Mesothelial cell of epicardium (in vitro differentiated cells): ENCODE data around the gene SGMS1. TPM values are rescaled to one million over a fixed set of nuclear protein-coding genes. Genes with fewer than 3 reads are reported as not detected.

Experiments
- DNase-seq, 2 experiments: peaks; one replicate each; pipeline ENCODE4 v3.0.0; 2021; ENCODE audit warnings: low spot score in 2 of 2; ENCODE audit not compliant: unreplicated experiment in 2 of 2
- H3K27ac Mint-ChIP-seq: 2 replicates; pipeline ENCODE4 v1.8.0; 2021; ENCODE audit warnings: mixed read lengths
- H3K27me3 Mint-ChIP-seq: 2 replicates; pipeline ENCODE4 v1.8.0; 2021; ENCODE audit warnings: low read depth, mixed read lengths
- H3K36me3 Mint-ChIP-seq: 2 replicates; pipeline ENCODE4 v1.8.0; 2021; ENCODE audit warnings: mixed read lengths
- H3K4me1 Mint-ChIP-seq: 2 replicates; pipeline ENCODE4 v1.8.0; 2021; ENCODE audit warnings: mixed read lengths
- H3K4me3 Mint-ChIP-seq: 2 replicates; pipeline ENCODE4 v1.8.0; 2021; ENCODE audit warnings: mild to moderate bottlenecking, moderate library complexity, mixed read lengths
- H3K9me3 Mint-ChIP-seq: 2 replicates; pipeline ENCODE4 v1.8.0; 2021; ENCODE audit warnings: mixed read lengths
- total RNA-seq: library from RNA; stranded (reverse); gene quantifications from 3 replicates; pipeline ENCODE4 v1.2.1, GENCODE V29; 2021
- TF ChIP-seq, protein P1 (sequence below): fragments of 200-600 bp; sonication (generic); IDR thresholded peaks from one replicate; pipeline ENCODE4 v1.5.0; 2021; ENCODE audit warnings: antibody characterized with exemption; ENCODE audit not compliant: unreplicated experiment

The SGMS1 gene
- total RNA-seq, 1 donor from 2014 or later: 14.9 TPM

DNA sequence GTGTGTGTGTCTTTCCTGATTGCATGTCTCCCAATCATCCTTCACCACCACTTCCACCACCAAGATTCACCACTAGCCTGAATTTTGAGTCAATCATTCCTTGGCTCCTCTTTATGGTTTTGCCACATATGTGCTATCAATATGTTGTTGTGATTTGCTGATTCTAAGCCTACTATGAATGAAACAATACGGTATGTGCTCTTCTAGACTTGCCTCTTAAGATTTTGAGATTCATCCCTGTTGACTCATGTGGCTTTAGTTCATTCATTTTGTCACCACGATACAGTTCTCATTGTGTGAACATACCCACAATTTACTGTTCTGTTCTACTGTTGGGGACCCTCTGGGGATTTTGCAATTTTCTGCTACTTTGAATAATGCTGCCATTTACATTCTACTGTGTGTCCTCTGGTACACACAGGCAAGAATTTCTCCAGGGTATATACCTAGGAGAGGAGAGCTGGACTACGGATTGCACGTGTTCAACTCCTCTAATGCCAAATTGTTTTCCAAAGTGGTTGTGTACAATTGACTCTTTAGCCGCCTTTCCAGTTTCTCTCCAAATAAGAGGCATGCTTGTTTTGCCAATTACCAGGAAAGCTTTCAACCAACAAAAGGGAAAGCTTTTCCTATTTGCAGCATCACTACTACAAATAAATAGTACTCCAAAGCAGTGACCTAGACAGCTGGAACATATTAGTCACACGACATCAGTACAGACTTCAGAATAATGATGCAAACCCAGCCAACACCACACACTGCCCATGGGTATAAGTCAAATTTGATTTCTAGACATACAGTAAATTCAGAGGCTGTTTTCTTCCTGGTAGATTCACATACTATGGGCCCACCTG is 30.0 kb downstream of the SGMS1 start:
- H3K4me3 Mint-ChIP-seq: no peak overlapping the region

DNA sequence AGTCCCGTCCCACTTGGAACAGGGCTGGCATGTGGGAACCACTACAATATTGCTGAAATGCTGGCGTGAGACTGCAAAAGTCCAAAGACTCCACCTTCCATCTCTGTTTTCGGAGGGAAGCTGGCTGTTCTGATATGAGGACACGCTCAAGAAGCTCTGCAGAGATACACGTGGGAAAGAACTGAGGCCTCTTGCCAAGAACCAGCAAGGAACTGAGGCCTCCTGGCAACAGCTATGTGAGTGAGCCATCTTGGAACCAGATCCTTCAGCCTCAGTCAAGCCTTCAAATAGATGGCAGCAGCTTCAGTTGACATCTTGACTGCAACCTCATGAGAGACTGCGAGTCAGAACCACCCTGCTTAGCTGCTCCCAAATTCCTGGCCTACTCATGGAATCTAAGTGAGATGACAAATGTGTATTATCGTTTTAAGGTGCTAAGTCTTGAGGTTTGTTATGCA is 30.8 kb downstream of the SGMS1 start:
- no peaks in the 10 kb centered on the region for H3K4me1 Mint-ChIP-seq
- no peak for DNase-seq
- H3K9me3 Mint-ChIP-seq: no peaks in the 10 kb centered on the region
- TF ChIP-seq, protein P1, sequence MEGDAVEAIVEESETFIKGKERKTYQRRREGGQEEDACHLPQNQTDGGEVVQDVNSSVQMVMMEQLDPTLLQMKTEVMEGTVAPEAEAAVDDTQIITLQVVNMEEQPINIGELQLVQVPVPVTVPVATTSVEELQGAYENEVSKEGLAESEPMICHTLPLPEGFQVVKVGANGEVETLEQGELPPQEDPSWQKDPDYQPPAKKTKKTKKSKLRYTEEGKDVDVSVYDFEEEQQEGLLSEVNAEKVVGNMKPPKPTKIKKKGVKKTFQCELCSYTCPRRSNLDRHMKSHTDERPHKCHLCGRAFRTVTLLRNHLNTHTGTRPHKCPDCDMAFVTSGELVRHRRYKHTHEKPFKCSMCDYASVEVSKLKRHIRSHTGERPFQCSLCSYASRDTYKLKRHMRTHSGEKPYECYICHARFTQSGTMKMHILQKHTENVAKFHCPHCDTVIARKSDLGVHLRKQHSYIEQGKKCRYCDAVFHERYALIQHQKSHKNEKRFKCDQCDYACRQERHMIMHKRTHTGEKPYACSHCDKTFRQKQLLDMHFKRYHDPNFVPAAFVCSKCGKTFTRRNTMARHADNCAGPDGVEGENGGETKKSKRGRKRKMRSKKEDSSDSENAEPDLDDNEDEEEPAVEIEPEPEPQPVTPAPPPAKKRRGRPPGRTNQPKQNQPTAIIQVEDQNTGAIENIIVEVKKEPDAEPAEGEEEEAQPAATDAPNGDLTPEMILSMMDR: no peak
- no peaks in the 10 kb centered on the region for H3K27me3 Mint-ChIP-seq
- H3K4me3 Mint-ChIP-seq: no peak overlapping the region
- no peak overlapping the region for H3K27ac Mint-ChIP-seq
- no peaks in the 10 kb centered on the region for H3K36me3 Mint-ChIP-seq

More for the DNA sequence above, 30.0 kb downstream of the SGMS1 start:
- DNase-seq: no peak
- H3K27me3 Mint-ChIP-seq: no peaks in the 10 kb centered on the region
- H3K9me3 Mint-ChIP-seq: no peaks in the 10 kb centered on the region
- H3K4me1 Mint-ChIP-seq: no peaks in the 10 kb centered on the region
- H3K27ac Mint-ChIP-seq: no peak overlapping the region
- no peaks in the 10 kb centered on the region for H3K36me3 Mint-ChIP-seq
- TF ChIP-seq, protein P1: no peak

DNA sequence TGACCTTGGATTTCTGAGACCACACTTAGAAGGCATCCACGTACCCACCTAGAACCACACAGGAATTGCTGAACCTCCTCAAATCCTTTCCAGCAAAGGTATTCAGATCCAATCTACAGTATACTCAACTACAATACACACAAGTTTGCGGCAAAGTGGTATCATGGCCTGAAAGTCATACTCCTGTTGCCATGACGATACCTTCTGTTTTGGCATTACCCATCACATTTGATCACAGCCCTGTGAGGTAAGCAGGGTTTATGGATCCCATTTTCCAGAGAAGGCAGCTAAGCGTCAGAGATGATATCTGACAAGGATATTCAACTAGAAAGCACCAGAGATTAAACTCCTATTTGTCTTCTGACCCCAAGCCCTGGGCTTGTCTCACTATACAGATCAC is 32.8 kb downstream of the SGMS1 start:
- TF ChIP-seq, protein P1: no peak
- no peaks in the 10 kb centered on the region for H3K27me3 Mint-ChIP-seq
- H3K9me3 Mint-ChIP-seq: no peaks in the 10 kb centered on the region
- no peaks in the 10 kb centered on the region for H3K4me1 Mint-ChIP-seq
- H3K36me3 Mint-ChIP-seq: peaks cover 8% of the 10 kb centered on the region
- no peak overlapping the region for H3K27ac Mint-ChIP-seq
- DNase-seq: no peak
- no peak overlapping the region for H3K4me3 Mint-ChIP-seq

DNA sequence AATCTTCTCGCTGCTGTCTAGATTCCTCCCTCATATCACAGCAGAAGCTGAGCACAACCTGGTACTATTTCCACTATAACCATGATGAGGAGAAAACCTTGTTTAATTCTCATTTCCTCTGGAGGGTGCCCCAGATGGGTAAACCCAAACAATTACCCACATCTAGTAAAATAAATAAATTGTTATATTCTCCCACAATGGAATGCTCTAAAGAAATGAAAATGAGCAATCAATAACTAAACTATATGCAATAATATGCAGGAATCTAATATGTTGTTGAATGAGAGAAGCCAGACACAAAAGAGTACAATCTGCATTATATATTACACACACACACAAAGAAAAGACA is 37.0 kb downstream of the SGMS1 start:
- Mint-ChIP-seq H3K9me3 (no peaks in the 10 kb centered on the region), H3K27ac (no peak overlapping the region), H3K4me1 (peaks cover 2% of the 10 kb centered on the region)

DNA sequence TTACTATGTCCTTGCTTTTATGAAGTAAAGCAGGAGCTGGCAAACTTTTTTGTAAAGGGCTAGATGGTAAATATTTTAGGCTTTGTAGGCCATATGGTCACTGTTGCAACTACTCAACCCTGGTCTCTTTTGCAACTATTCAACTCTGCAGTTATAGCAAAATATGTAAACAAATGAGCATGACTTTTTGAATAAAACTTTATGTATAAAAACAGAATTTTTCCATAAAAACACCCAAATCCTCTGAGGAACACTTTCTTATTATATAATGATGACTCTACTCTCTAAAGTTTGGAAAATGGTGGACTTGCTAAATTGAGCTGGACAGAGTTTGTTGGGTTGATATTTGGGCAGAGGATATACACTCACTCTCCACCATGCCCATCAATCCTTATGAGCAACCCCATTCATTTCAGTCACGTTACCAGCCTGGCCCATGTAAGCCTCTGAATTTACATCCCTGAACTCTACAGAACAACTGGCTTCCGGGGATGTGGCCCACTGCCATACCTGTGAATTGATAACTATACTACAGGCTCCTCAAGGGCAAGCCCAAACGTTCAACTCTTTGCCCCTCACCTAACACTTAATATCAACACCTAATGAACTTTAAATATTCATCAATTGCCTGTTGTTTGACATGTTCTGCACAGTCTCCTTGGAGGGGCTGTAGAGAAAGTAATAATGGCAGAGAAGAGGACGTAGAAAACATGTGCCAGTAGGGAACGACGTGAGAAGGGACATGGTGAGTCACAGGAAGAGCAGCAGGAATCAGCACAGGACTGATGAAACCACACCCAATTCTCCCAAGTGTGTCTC is 37.6 kb downstream of the SGMS1 start:
- peaks cover 2% of the 10 kb centered on the region for H3K4me1 Mint-ChIP-seq
- H3K27ac Mint-ChIP-seq: no peak overlapping the region
- H3K36me3 Mint-ChIP-seq: peaks cover 8% of the 10 kb centered on the region
- no peaks in the 10 kb centered on the region for H3K9me3 Mint-ChIP-seq
- no peaks in the 10 kb centered on the region for H3K27me3 Mint-ChIP-seq
- DNase-seq: no peak
- TF ChIP-seq, protein P1: no peak
- H3K4me3 Mint-ChIP-seq: no peak overlapping the region

More for the DNA sequence above, 37.0 kb downstream of the SGMS1 start:
- H3K4me3 Mint-ChIP-seq: no peak overlapping the region
- TF ChIP-seq, protein P1: no peak
- no peaks in the 10 kb centered on the region for H3K27me3 Mint-ChIP-seq
- DNase-seq: no peak
- H3K36me3 Mint-ChIP-seq: peaks cover 8% of the 10 kb centered on the region
